ENCODE data around the gene RAB14. TPM values are rescaled to one million over a fixed set of nuclear protein-coding genes. Genes with fewer than 3 reads are reported as not detected.

RAB14 gene
- total RNA-seq, 4 donors from 2014 or later, result 20.7 to 50.3 (median 37.9) TPM

DNA sequence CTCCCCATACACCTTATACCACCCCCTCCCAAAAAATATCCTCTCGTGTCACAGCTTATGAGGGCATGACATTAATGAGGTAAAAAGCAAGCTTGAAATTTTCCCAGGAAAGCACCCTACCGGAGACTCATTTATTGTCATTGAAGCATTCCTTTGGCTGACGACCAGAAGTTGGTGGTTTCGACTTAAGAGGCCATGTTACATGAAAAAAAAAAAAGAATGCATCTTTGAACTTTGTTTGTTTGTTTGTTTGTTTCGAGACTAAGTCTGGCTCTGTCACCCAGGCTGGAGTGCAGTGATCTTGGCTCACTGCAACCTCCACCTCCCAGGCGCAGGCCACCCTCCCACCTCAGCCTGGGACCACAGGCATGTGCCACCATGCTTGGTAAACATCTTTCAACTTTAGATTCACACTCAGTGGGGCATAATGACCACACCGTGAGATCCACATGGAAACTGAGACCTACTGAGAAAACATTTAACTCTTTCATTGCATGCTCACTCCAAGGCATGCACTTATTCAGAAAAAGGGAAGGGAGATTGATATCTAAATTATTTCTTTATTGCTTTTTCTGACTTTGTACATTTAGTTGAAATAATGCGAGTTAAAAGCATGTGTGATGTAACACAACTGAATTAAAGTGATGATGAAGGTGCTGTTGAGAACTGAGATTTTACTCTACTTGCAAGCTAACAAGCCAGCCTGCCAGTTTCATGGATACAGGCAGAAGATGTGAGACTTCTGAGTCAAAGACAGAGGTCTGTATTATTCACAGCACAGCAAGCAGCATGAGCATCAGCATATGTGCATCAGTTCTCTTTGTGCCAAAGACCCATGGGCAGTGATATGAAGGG lies 5.1 kb upstream of the RAB14 start:
- H3K9me3 ChIP-seq, result no peaks in the 10 kb centered on the region
- intact Hi-C loops (cut with DNase I; ENCODE audit: low total_unique reads) (no loop called here), in situ Hi-C loops (cut with MboI; ENCODE audit: low pct_ligation_motif_present in 1 of 4, low pct_unique_long_range_greater_than_20kb in 1 of 4, low sequenced_read_pairs in 3 of 4) (loop anchor here in 2 of 4 donors (25.0 kb wide), 1 partner anchor 106 kb away; no protein-coding TSS in a partner anchor)
- TF ChIP-seq POLR2AphosphoS5 (IDR thresholded peaks at IDR 0.05) (no peak), EP300 (IDR thresholded peaks at IDR 0.05; ENCODE audit: low read depth) (no peak), POLR2A (IDR thresholded peaks at IDR 0.05) (no peak)
- TF ChIP-seq, protein P1, sequence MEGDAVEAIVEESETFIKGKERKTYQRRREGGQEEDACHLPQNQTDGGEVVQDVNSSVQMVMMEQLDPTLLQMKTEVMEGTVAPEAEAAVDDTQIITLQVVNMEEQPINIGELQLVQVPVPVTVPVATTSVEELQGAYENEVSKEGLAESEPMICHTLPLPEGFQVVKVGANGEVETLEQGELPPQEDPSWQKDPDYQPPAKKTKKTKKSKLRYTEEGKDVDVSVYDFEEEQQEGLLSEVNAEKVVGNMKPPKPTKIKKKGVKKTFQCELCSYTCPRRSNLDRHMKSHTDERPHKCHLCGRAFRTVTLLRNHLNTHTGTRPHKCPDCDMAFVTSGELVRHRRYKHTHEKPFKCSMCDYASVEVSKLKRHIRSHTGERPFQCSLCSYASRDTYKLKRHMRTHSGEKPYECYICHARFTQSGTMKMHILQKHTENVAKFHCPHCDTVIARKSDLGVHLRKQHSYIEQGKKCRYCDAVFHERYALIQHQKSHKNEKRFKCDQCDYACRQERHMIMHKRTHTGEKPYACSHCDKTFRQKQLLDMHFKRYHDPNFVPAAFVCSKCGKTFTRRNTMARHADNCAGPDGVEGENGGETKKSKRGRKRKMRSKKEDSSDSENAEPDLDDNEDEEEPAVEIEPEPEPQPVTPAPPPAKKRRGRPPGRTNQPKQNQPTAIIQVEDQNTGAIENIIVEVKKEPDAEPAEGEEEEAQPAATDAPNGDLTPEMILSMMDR (IDR thresholded peaks at IDR 0.05), result no peak
- peaks cover 0 to 5% (median 0%) of the 10 kb centered on the region in 4 donors for H3K4me1 ChIP-seq
- 76 to 79% methylated on average over 8 of the region's 8 CpGs for WGBS, 2 donors (ENCODE audit: low coverage in 1 of 2)
- H3K27ac ChIP-seq, result no peak overlapping the region
- H3K36me3 ChIP-seq, result no peaks in the 10 kb centered on the region
- no peak for DNase-seq
- no peak overlapping the region for H3K4me3 ChIP-seq
- H3K27me3 ChIP-seq, result no peaks in the 10 kb centered on the region

DNA sequence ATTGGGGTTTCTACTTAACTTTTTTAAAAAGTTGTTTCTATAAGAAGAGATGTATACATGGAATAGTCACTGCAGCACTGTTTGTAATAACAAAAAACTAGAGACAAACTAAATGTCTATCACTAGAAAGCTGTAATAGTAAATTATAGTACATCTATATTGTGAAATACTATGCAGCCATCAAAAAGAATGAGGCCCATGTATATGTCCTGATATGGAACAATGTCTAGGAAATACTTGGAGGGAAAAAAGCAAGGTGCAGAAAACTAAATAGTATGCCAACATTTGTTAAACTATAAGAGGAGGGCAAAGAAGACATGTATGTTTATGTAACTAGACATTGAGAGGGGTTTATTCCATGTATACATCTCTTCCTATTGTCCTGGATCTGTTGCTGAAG lies 2.9 kb upstream of the RAB14 start:
- H3K9me3 ChIP-seq, result no peaks in the 10 kb centered on the region
- H3K27ac ChIP-seq, result no peak overlapping the region
- in situ Hi-C loops (cut with MboI; ENCODE audit: low pct_ligation_motif_present in 1 of 4, low pct_unique_long_range_greater_than_20kb in 1 of 4, low sequenced_read_pairs in 3 of 4) (loop anchor here in 2 of 4 donors (25.0 kb wide), 1 partner anchor 108 kb away; no protein-coding TSS in a partner anchor), intact Hi-C loops (cut with DNase I; ENCODE audit: low total_unique reads) (no loop called here)
- DNase-seq, result no peak
- no peaks in the 10 kb centered on the region for H3K36me3 ChIP-seq
- no peak overlapping the region for H3K4me3 ChIP-seq
- peaks cover 5 to 16% (median 9%) of the 10 kb centered on the region in 4 donors for H3K4me1 ChIP-seq
- no peaks in the 10 kb centered on the region for H3K27me3 ChIP-seq
- TF ChIP-seq POLR2AphosphoS5 (IDR thresholded peaks at IDR 0.05), result no peak
- TF ChIP-seq POLR2A (IDR thresholded peaks at IDR 0.05), result no peak
- TF ChIP-seq, protein P1 (IDR thresholded peaks at IDR 0.05), result no peak
- no peak for TF ChIP-seq EP300 (IDR thresholded peaks at IDR 0.05; ENCODE audit: low read depth)

DNA sequence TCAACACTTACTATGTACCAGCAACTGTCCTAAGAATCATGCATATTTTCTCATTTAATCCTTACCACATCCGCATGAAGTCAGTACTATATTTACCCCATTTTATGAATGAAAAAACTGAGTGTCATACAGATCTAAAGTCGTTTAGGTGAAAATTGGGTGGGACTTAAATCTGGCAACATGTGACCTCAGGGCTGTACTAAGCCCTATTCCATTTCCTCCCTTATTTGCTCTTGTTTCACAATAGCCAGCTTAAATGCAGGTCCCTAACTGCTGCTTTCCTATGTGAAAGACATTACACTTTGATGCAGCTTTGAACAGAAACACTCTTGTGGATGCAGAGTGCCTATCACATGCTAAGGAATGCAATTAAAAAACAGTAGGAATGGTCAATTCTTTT lies 2.5 kb upstream of the RAB14 start:
- TF ChIP-seq POLR2A (IDR thresholded peaks at IDR 0.05), result no peak
- TF ChIP-seq, protein P1 (IDR thresholded peaks at IDR 0.05), result no peak
- no peak for TF ChIP-seq POLR2AphosphoS5 (IDR thresholded peaks at IDR 0.05)
- no peak for TF ChIP-seq EP300 (IDR thresholded peaks at IDR 0.05; ENCODE audit: low read depth)
- intact Hi-C loops (cut with DNase I; ENCODE audit: low total_unique reads), result no loop called here
- Histone ChIP-seq H3K36me3 (no peaks in the 10 kb centered on the region), H3K4me3 (no peak overlapping the region), H3K27me3 (no peaks in the 10 kb centered on the region), H3K4me1 (peaks cover 10 to 20% (median 14%) of the 10 kb centered on the region in 4 donors), H3K9me3 (no peaks in the 10 kb centered on the region), H3K27ac (no peak overlapping the region)
- in situ Hi-C loops (cut with MboI; ENCODE audit: low pct_ligation_motif_present in 1 of 4, low pct_unique_long_range_greater_than_20kb in 1 of 4, low sequenced_read_pairs in 3 of 4), result loop anchor here in 2 of 4 donors (25.0 kb wide), 1 partner anchor 108 kb away; no protein-coding TSS in a partner anchor
- 43 to 60% methylated on average over 2 of the region's 2 CpGs for WGBS, 2 donors (ENCODE audit: low coverage in 1 of 2)
- no peak for DNase-seq

DNA sequence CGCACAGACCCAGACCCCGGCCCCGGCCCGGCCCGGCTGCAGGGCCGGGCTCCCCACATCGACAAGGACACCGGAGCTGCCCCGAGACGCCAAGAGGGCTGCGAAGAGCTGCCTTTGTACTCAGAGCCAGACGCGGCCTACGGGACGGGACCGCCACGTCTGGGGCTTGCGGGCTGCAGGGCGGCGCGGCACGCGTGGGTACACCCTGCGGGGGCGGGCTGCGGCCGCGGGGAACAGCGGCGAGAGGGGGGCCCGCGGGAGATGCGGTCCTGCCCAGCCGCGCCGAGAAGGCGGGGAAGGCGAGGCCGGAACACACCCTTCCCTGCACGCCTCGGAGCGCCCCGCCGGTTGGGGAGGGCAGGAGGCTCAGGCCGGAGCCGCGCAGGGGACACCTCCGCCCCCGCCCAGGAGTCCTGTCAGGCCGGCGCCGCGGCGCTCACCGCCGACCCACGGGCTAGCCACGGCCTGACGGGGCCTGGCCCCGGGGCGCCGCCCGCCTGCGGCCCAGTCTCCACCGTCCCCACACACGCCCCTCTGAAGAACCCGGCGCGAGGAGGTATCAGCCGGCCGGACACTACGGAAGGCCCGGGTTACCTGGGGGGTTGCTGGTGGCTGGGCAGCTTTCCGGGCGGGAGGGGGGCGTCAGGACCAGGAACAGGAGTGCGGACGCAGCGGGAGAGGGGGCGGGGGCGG lies 478 bp downstream of the RAB14 start:
- Histone ChIP-seq H3K4me3 (peak overlapping the region; percentile 69 to 99 (median 82)), H3K9me3 (no peaks in the 10 kb centered on the region), H3K4me1 (peaks cover 37 to 48% (median 43%) of the 10 kb centered on the region in 4 donors), H3K36me3 (no peaks in the 10 kb centered on the region), H3K27ac (peak overlapping the region; percentile 95 to 99 (median 96)), H3K27me3 (no peaks in the 10 kb centered on the region)
- in situ Hi-C loops (cut with MboI; ENCODE audit: low pct_ligation_motif_present in 1 of 4, low pct_unique_long_range_greater_than_20kb in 1 of 4, low sequenced_read_pairs in 3 of 4) (loop anchor here in 2 of 4 donors (25.0 kb wide), 1 partner anchor 111 kb away; no protein-coding TSS in a partner anchor), intact Hi-C loops (cut with DNase I; ENCODE audit: low total_unique reads) (no loop called here)
- TF ChIP-seq POLR2A (IDR thresholded peaks at IDR 0.05), result no peak
- WGBS, 2 donors (ENCODE audit: low coverage in 1 of 2), result 1% methylated on average over 43 of the region's 81 CpGs; no CpG with 5 or more reads in 1 of the 2 donors
- peak; percentile 60 for DNase-seq

Measured in transverse colon (tissue), 4 donors.